HCT116 (cell line): ENCODE data around the gene MBLAC1. TPM values are rescaled to one million over a fixed set of nuclear protein-coding genes. Genes with fewer than 3 reads are reported as not detected.

ENCODE experiments used
- ATAC-seq: fragments of 200-7000 bp; cut with Tn5 transposase; 2 replicates; pipeline ENCODE4 v1.9.1; 2020; ENCODE audit warnings: mild to moderate bottlenecking, moderate library complexity
- BruUV-seq: library from RNA; stranded (reverse); fragments of 400-500 nt; replicated peaks from 2 replicates; lab custom pipeline; 2021; lab: Mats Ljungman, UMichigan
- CTCF ChIA-PET: fragments of 300-600 bp; sonication (Branson Sonifier 250); formaldehyde crosslinking; loops from one replicate; lab custom pipeline; 2021; ENCODE audit warnings: antibody characterized with exemption; lab: Charles Lee
- POLR2A ChIA-PET: fragments of 300-600, 350-600 bp; sonication (Branson Sonifier 250); formaldehyde crosslinking; loops from one replicate; lab custom pipeline; 2021; ENCODE audit warnings: antibody characterized with exemption; lab: Charles Lee
- RAD21 ChIA-PET, 2 experiments: fragments of 300-600 bp; sonication (Branson Sonifier 250); formaldehyde crosslinking; loops; one replicate each; lab custom pipeline; 2023; ENCODE audit warnings: low total read pairs in 2 of 2; ENCODE audit not compliant: uncharacterized antibody in 2 of 2, unreplicated experiment in 2 of 2, low non-redundant PET in 1 of 2; lab: Charles Lee
- DNase-seq: peaks from one replicate; pipeline ENCODE4 v3.0.0-alpha.2; 2010; ENCODE audit warnings: low read depth, low spot score
- H2AFZ ChIP-seq: fragments of 200-600 bp; shearing (Covaris generic), sonication (generic); 2 replicates; pipeline ENCODE4 v1.6.1; 2017; ENCODE audit warnings: low read depth, mixed run types, mixed read lengths, antibody characterized with exemption, low read length; ENCODE audit not compliant: poor library complexity, severe bottlenecking
- H3K27ac ChIP-seq: 2 replicates; pipeline ENCODE4 v1.5.1; 2012; ENCODE audit warnings: low read depth, low read length
- H3K27me3 ChIP-seq: fragments of 200-600 bp; sonication (generic); 2 replicates; pipeline ENCODE4 v1.6.1; 2016; ENCODE audit warnings: mixed run types, low read length, mixed read lengths; ENCODE audit not compliant: insufficient read depth
- H3K36me3 ChIP-seq, 2 experiments: fragments of 200-500 bp in 1 of 2; fragments of 200-600 bp in 1 of 2; sonication (Bioruptor generic) in 1 of 2; sonication (generic) in 1 of 2; 2 replicates each; pipeline versions ENCODE4 v1.5.1 to v1.6.1; 2014 to 2016; ENCODE audit warnings: low read length in 2 of 2, inconsistent platforms in 1 of 2, mixed read lengths in 1 of 2, mixed run types in 1 of 2; ENCODE audit not compliant: insufficient read depth in 2 of 2, control insufficient read depth in 1 of 2
- H3K4me1 ChIP-seq, 2 experiments: fragments of 200-600 bp in 1 of 2; sonication (generic) in 1 of 2; 2 replicates each; pipeline versions ENCODE4 v1.5.1 to v1.6.1; 2012 to 2017; ENCODE audit warnings: low read length in 2 of 2, inconsistent platforms in 1 of 2, mild to moderate bottlenecking in 1 of 2, mixed read lengths in 1 of 2, mixed run types in 1 of 2, moderate library complexity in 1 of 2; ENCODE audit not compliant: insufficient read depth in 2 of 2, control insufficient read depth in 1 of 2
- H3K4me2 ChIP-seq: fragments of 200-600 bp; sonication (generic); 2 replicates; pipeline ENCODE4 v1.6.1; 2017; ENCODE audit warnings: mixed run types, low read length, mixed read lengths
- H3K4me3 ChIP-seq, 2 experiments: fragments of 200-600 bp in 1 of 2; sonication (generic) in 1 of 2; replicated peaks in 1 of 2; 2 replicates each; pipeline ENCODE4 v1.5.1; 2011 to 2016; ENCODE audit warnings: low read length in 2 of 2, control low read depth in 1 of 2, low read depth in 1 of 2, mild to moderate bottlenecking in 1 of 2, mixed read lengths in 1 of 2, mixed run types in 1 of 2
- H3K79me2 ChIP-seq: fragments of 200-600 bp; sonication (generic); 2 replicates; pipeline ENCODE4 v1.6.1; 2017; ENCODE audit warnings: mild to moderate bottlenecking, mixed run types, low read length, moderate library complexity, mixed read lengths; ENCODE audit not compliant: insufficient read depth
- H3K9ac ChIP-seq: fragments of 200-600 bp; sonication (generic); 2 replicates; pipeline ENCODE4 v1.6.1; 2016; ENCODE audit warnings: low read length, mixed read lengths
- H3K9me2 ChIP-seq: fragments of 200-600 bp; sonication (generic), shearing (Covaris generic); 2 replicates; pipeline ENCODE4 v1.6.1; 2017; ENCODE audit warnings: mixed run types, mild to moderate bottlenecking, moderate library complexity; ENCODE audit not compliant: insufficient read depth
- H3K9me3 ChIP-seq, 2 experiments: fragments of 200-500 bp in 1 of 2; fragments of 200-600 bp in 1 of 2; sonication (Bioruptor generic) in 1 of 2; sonication (generic) in 1 of 2; 2 replicates each; pipeline ENCODE4 v1.6.1; 2014 to 2017; ENCODE audit warnings: low read length in 2 of 2, mixed read lengths in 2 of 2, inconsistent platforms in 1 of 2, low read depth in 1 of 2, mild to moderate bottlenecking in 1 of 2, mixed run types in 1 of 2, moderate library complexity in 1 of 2; ENCODE audit not compliant: control insufficient read depth in 1 of 2, insufficient read depth in 1 of 2
- H4K20me1 ChIP-seq: fragments of 200-600 bp; sonication (generic), shearing (Covaris generic); 2 replicates; pipeline ENCODE4 v1.6.1; 2017; ENCODE audit warnings: mixed run types, mild to moderate bottlenecking, moderate library complexity; ENCODE audit not compliant: insufficient read depth
- CBX3 ChIP-seq: IDR thresholded peaks from 2 replicates; pipeline ENCODE4 v1.6.1; 2012; ENCODE audit warnings: low read depth
- CEBPB ChIP-seq: IDR thresholded peaks from 2 replicates; pipeline ENCODE4 v1.6.1; 2012; ENCODE audit warnings: low read depth
- EGR1 ChIP-seq: IDR thresholded peaks from 2 replicates; pipeline ENCODE4 v1.6.1; 2012; ENCODE audit warnings: low read depth
- ELF1 ChIP-seq: IDR thresholded peaks from 2 replicates; pipeline ENCODE4 v1.6.1; 2012; ENCODE audit warnings: low read depth, borderline replicate concordance
- EZH2 ChIP-seq: fragments of 200-600 bp; sonication (generic); IDR thresholded peaks from 2 replicates; pipeline ENCODE4 v1.6.1; 2017; ENCODE audit warnings: antibody characterized with exemption, mixed run types
- FOSL1 ChIP-seq: IDR thresholded peaks from 2 replicates; pipeline ENCODE4 v1.6.1; 2012; ENCODE audit warnings: low read depth
- JUND ChIP-seq: IDR thresholded peaks from 2 replicates; pipeline ENCODE4 v1.6.1; 2012
- MAX ChIP-seq: IDR thresholded peaks from 2 replicates; pipeline ENCODE4 v1.6.1; 2012
- REST ChIP-seq: IDR thresholded peaks from 2 replicates; pipeline ENCODE4 v1.6.1; 2012; ENCODE audit warnings: low read depth
- SP1 ChIP-seq: IDR thresholded peaks from 2 replicates; pipeline ENCODE4 v1.6.1; 2012; ENCODE audit warnings: low read depth
- SRF ChIP-seq: IDR thresholded peaks from 2 replicates; pipeline ENCODE4 v1.6.1; 2012; ENCODE audit warnings: low read depth
- ZFX ChIP-seq: fragments of 450-650 bp; IDR thresholded peaks from 2 replicates; pipeline ENCODE4 v1.6.1; 2017
- ZNF274 ChIP-seq: fragments of 200-500 bp; sonication (Bioruptor generic); IDR thresholded peaks from 2 replicates; pipeline ENCODE4 v1.6.1; 2014; ENCODE audit warnings: mild to moderate bottlenecking, low read depth, low read length, inconsistent platforms
- intact Hi-C: fragments of 100-400 bp; cut with micrococcal nuclease; formaldehyde crosslinking; loops from 2 replicates; pipeline ENCODE4 v1.10.0; 2022
- total RNA-seq: library from RNA; stranded (reverse); gene quantifications from one replicate; pipeline ENCODE4 v1.2.1, GENCODE V29; 2021; ENCODE audit not compliant: unreplicated experiment

The MBLAC1 gene
- total RNA-seq, 1 experiment from 2014 or later = 2.0 TPM

GRCh38 chr7:100082978-100083377, 43.8 kb upstream of the MBLAC1 start:
- H3K36me3 ChIP-seq = peaks cover 15 to 18% of the 10 kb centered on the region in 2 experiments; a peak in 3 of 4 replicates
- CTCF ChIA-PET = interaction anchor here (0.8 to 1.5 kb wide), 6 partner anchors 19 to 611 kb away, joined by 3 to 6 read pairs (median 4); partner anchors contain the start of genes AP4M1, GJC3 and MBLAC1
- H3K79me2 ChIP-seq = peaks cover 34% of the 10 kb centered on the region
- intact Hi-C loops = no loop called here
- TF ChIP-seq REST = no peak
- TF ChIP-seq EZH2 = no peak
- H3K27me3 ChIP-seq = no peaks in the 10 kb centered on the region
- peak overlapping the region; percentile 20 for H2AFZ ChIP-seq
- H4K20me1 ChIP-seq = no peaks in the 10 kb centered on the region
- no TSS peak for BruUV-seq
- peaks cover 14 to 38% of the 10 kb centered on the region in 2 experiments for H3K4me1 ChIP-seq
- no peaks in the 10 kb centered on the region for H3K9me3 ChIP-seq
- peak overlapping the region in 1 of 2 experiments; percentile 77; a peak in 1 of 4 replicates for H3K4me3 ChIP-seq
- RAD21 ChIA-PET = interaction anchor here (0.6 to 1.0 kb wide), 3 partner anchors 19 to 325 kb away, joined by 3 read pairs; no protein-coding TSS in a partner anchor
- no peak overlapping the region; the same call in 1 of the 2 replicates for H3K27ac ChIP-seq
- no peaks in the 10 kb centered on the region for H3K9me2 ChIP-seq
- POLR2A ChIA-PET = interaction anchor here (0.7 to 1.7 kb wide), 5 partner anchors 15 to 169 kb away, joined by 3 to 18 read pairs (median 4); partner anchors contain the start of genes AP4M1, LAMTOR4 and MCM7
- H3K9ac ChIP-seq = peak overlapping the region; percentile 83; the same call in 1 of the 2 replicates
- ATAC-seq = no peak
- peak overlapping the region; percentile 87 for H3K4me2 ChIP-seq
- no peak for DNase-seq

- H3K79me2 ChIP-seq = peaks cover 25% of the 10 kb centered on the region
- no peaks in the 10 kb centered on the region for H3K9me2 ChIP-seq
- H3K4me1 ChIP-seq = peaks cover 11 to 49% of the 10 kb centered on the region in 2 experiments
- no peak for DNase-seq
- H4K20me1 ChIP-seq = no peaks in the 10 kb centered on the region
- H3K4me2 ChIP-seq = no peak overlapping the region
- H3K36me3 ChIP-seq = peaks cover 2% of the 10 kb centered on the region in 2 experiments; a peak in 1 of 4 replicates
- TF ChIP-seq ELF1 (no peak), EGR1 (no peak), JUND (no peak), MAX (no peak), SRF (no peak), ZNF274 (no peak), FOSL1 (no peak), SP1 (no peak), CEBPB (no peak), ZFX (no peak), CBX3 (no peak), REST (no peak)
- H3K9ac ChIP-seq = no peak overlapping the region
- no peaks in the 10 kb centered on the region for H3K9me3 ChIP-seq
- ChIA-PET CTCF (no interaction called here), RAD21 (no interaction called here), POLR2A (no interaction called here)
- intact Hi-C loops = no loop called here
- ATAC-seq = no peak
- H2AFZ ChIP-seq = no peak overlapping the region
- H3K27me3 ChIP-seq = no peaks in the 10 kb centered on the region
- no TSS peak for BruUV-seq
- H3K27ac ChIP-seq = no peak overlapping the region
- no peak overlapping the region for H3K4me3 ChIP-seq
Observed at GRCh38 chr7:100085515-100085914, 41.3 kb upstream of the MBLAC1 start.
